Spleen (tissue), 7 donors: ENCODE results near the gene CCL11.

ENCODE experiments used
- CTCF ChIP-seq, 11 experiments: fragments of 200-600 bp in 7 of 11; fragments of 450-650 bp in 4 of 11; sonication (generic) in 4 of 11; IDR thresholded peaks in 8 of 11; conservative IDR thresholded peaks in 3 of 11; 1 replicate in 7 of 11; 2 replicates in 4 of 11; pipeline versions ENCODE4 v1.4.0 to v1.8.0; 2016 to 2021; ENCODE audit warnings: antibody characterized with exemption in 11 of 11, inconsistent platforms in 4 of 11, mild to moderate bottlenecking in 1 of 11
- POLR2A ChIP-seq, 3 donors: fragments of 450-650 bp; IDR thresholded peaks; one replicate each; pipeline ENCODE4 v1.5.1; 2017; ENCODE audit warnings: antibody characterized with exemption in 3 of 3, mild to moderate bottlenecking in 1 of 3
- POLR2AphosphoS5 ChIP-seq, 3 donors: sonication (generic); formaldehyde crosslinking; IDR thresholded peaks; one replicate each; pipeline ENCODE4 v1.5.1; 2017; ENCODE audit warnings: antibody characterized with exemption in 3 of 3
- donor health status: DM: no; HTN: no; CAD: no; lungs with moderate emphysema.
- donor health status: DM: no; HTN: no; CAD: no.
- donor health status: DM: no; HTN: no; CAD: no.

DNA sequence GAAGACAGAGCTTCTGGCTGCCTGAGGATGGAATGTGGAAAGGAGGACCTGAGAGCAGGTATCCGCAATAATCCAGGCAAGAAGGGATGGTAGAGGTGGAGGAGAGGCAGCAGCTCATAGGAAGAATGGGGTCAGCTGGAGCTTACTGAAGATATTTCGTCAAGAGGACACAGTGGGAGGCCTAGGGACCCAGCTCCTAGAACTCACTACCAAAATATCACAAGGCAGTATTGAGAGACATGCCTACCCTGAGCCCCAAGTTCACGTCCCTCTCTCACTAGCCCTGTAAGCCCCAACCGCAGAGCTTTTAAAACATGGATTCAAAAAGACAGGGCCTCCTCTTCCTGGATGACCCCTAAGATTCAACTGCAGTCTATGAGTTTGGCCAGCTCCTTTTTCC, 19.5 kb downstream of the CCL11 start:
- TF ChIP-seq POLR2A (IDR thresholded peaks at IDR 0.05) = no peak
- TF ChIP-seq CTCF (IDR thresholded peaks at IDR 0.05 in 8 of 11, conservative IDR thresholded peaks at IDR 0.05 in 3 of 11) = no peak
- no peak for TF ChIP-seq POLR2AphosphoS5 (IDR thresholded peaks at IDR 0.05)
